MCF 10A (cell line): ENCODE data around the gene ARPC1B. TPM values are rescaled to one million over a fixed set of nuclear protein-coding genes. Genes with fewer than 3 reads are reported as not detected.
A peak's percentile ranks its signal among the peaks of the same experiment; 100 is the strongest.
"Not testable (repeated sequence)": the region's sequence is repeated elsewhere in the genome, so short reads cannot be mapped to it uniquely, and the experiment has no call there.

Experiments
- BruUV-seq: library from RNA; stranded (reverse); fragments of 400-500 nt; replicated peaks from 2 replicates; lab custom pipeline; 2021; lab: Mats Ljungman, UMichigan
- CTCF ChIA-PET: fragments of 300-600 bp; sonication (Branson Sonifier 250); formaldehyde crosslinking; extraction: SDS; loops from one replicate; lab custom pipeline; 2021; ENCODE audit warnings: antibody characterized with exemption, inconsistent platforms; lab: Yijun Ruan, JAX
- POLR2A ChIA-PET: fragments of 300-600, 350-650 bp; sonication (Branson Sonifier 250); formaldehyde crosslinking; extraction: SDS; loops from one replicate; lab custom pipeline; 2020; ENCODE audit warnings: antibody characterized with exemption, inconsistent platforms; lab: Yijun Ruan, JAX
- DNase-seq: peaks from one replicate; pipeline ENCODE4 v3.0.0-alpha.2; 2018; ENCODE audit not compliant: unreplicated experiment
- H3K27ac Mint-ChIP-seq: one replicate; pipeline ENCODE4 v1.8.0; 2022; ENCODE audit warnings: mild to moderate bottlenecking, low read depth, mixed read lengths; ENCODE audit not compliant: unreplicated experiment
- H3K27me3 Mint-ChIP-seq: one replicate; pipeline ENCODE4 v1.8.0; 2022; ENCODE audit warnings: mixed read lengths; ENCODE audit not compliant: insufficient read depth, unreplicated experiment
- H3K36me3 Mint-ChIP-seq: one replicate; pipeline ENCODE4 v1.8.0; 2022; ENCODE audit warnings: mild to moderate bottlenecking, moderate library complexity, mixed read lengths; ENCODE audit not compliant: insufficient read depth, unreplicated experiment
- H3K4me1 Mint-ChIP-seq: one replicate; pipeline ENCODE4 v1.8.0; 2022; ENCODE audit warnings: mixed read lengths; ENCODE audit not compliant: insufficient read depth, unreplicated experiment
- H3K4me3 Mint-ChIP-seq: one replicate; pipeline ENCODE4 v1.8.0; 2022; ENCODE audit warnings: mild to moderate bottlenecking, moderate library complexity, mixed read lengths; ENCODE audit not compliant: unreplicated experiment
- H3K9me3 Mint-ChIP-seq: one replicate; pipeline ENCODE4 v1.8.0; 2022; ENCODE audit warnings: mixed read lengths; ENCODE audit not compliant: unreplicated experiment
- CTCF ChIP-seq: fragments of 200-600 bp; IDR thresholded peaks from one replicate; pipeline ENCODE4 v1.8.0; 2022; ENCODE audit warnings: antibody characterized with exemption, mild to moderate bottlenecking; ENCODE audit not compliant: unreplicated experiment
- intact Hi-C: fragments of 100-400 bp; cut with micrococcal nuclease; formaldehyde crosslinking; loops from 2 replicates; pipeline ENCODE4 v1.14.1; 2022
- total RNA-seq: library from RNA; stranded (reverse); gene quantifications from 2 replicates; pipeline ENCODE4 v1.2.3, GENCODE V29; 2022

Gene ARPC1B
- total RNA-seq, 1 experiment from 2014 or later = 174 TPM

GRCh38 chr7:99379043-99379577, 4.6 kb downstream of the ARPC1B start:
- Mint-ChIP-seq H3K27ac (peak overlapping the region; percentile 79), H3K9me3 (no peaks in the 10 kb centered on the region), H3K36me3 (peaks cover 36% of the 10 kb centered on the region), H3K4me1 (peaks cover 18% of the 10 kb centered on the region), H3K4me3 (peak overlapping the region; percentile 55), H3K27me3 (no peaks in the 10 kb centered on the region)
- no TSS peak for BruUV-seq
- no peak for TF ChIP-seq CTCF
- ChIA-PET CTCF (interaction anchor here (1.1 kb wide), 1 partner anchor 35 kb away, joined by 4 read pairs; no protein-coding TSS in a partner anchor), POLR2A (interaction anchor here (0.6 to 2.9 kb wide), 8 partner anchors 11 to 380 kb away, joined by 3 to 36 read pairs (median 3); partner anchors contain the start of genes BUD31 and PDAP1)
- DNase-seq = peak; percentile 92
- intact Hi-C loops = loop anchor here (2.0 kb wide), 1 partner anchor 30 kb away; the partner anchor contains the start of genes BUD31 and PDAP1

- POLR2A ChIA-PET = interaction anchor here (0.6 to 2.9 kb wide), 7 partner anchors 10 to 50 kb away, joined by 3 to 36 read pairs (median 3); partner anchors contain the start of genes BUD31 and PDAP1
Observed at GRCh38 chr7:99379693-99380031, 5.1 kb downstream of the ARPC1B start.

GRCh38 chr7:99380032-99380822, 5.7 kb downstream of the ARPC1B start:
- CTCF ChIA-PET = interaction anchor here (0.6 to 1.1 kb wide), 3 partner anchors 10 to 44 kb away, joined by 3 to 4 read pairs (median 3); no protein-coding TSS in a partner anchor
- peak; percentile 52 for DNase-seq
- Mint-ChIP-seq H3K4me3 (peak overlapping the region; percentile 55), H3K27ac (peak overlapping the region; percentile 79), H3K9me3 (no peaks in the 10 kb centered on the region), H3K27me3 (no peaks in the 10 kb centered on the region), H3K4me1 (peaks cover 18% of the 10 kb centered on the region), H3K36me3 (peaks cover 36% of the 10 kb centered on the region)
- no peak for TF ChIP-seq CTCF
- POLR2A ChIA-PET = interaction anchor here (0.9 to 2.9 kb wide), 3 partner anchors 10 to 28 kb away, joined by 3 to 36 read pairs (median 6); partner anchors contain the start of genes BUD31 and PDAP1
- BruUV-seq = no TSS peak
- intact Hi-C loops = no loop called here

More at GRCh38 chr7:99379693-99380031, 5.1 kb downstream of the ARPC1B start:
- H3K27me3 Mint-ChIP-seq, H3K9me3 Mint-ChIP-seq, DNase-seq: not testable (repeated sequence)
- peaks cover 36% of the 10 kb centered on the region for H3K36me3 Mint-ChIP-seq
- H3K27ac Mint-ChIP-seq = peak overlapping the region; percentile 79
- peak overlapping the region; percentile 55 for H3K4me3 Mint-ChIP-seq
- BruUV-seq = TSS peak; percentile 4
- CTCF ChIA-PET = interaction anchor here (1.1 kb wide), 1 partner anchor 34 kb away, joined by 4 read pairs; no protein-coding TSS in a partner anchor
- H3K4me1 Mint-ChIP-seq = peaks cover 18% of the 10 kb centered on the region
- intact Hi-C loops = loop anchor here (2.0 kb wide), 1 partner anchor 29 kb away; the partner anchor contains the start of genes BUD31 and PDAP1

- peaks cover 43% of the 10 kb centered on the region for H3K36me3 Mint-ChIP-seq
- CTCF ChIA-PET = interaction anchor here (0.6 to 1.1 kb wide), 2 partner anchors 9 to 45 kb away, joined by 3 read pairs; no protein-coding TSS in a partner anchor
- no peaks in the 10 kb centered on the region for H3K27me3 Mint-ChIP-seq
- no peak for TF ChIP-seq CTCF
- POLR2A ChIA-PET = interaction anchor here (2.9 kb wide), 1 partner anchor 27 kb away, joined by 36 read pairs; the partner anchor contains the start of genes BUD31 and PDAP1
- no peaks in the 10 kb centered on the region for H3K9me3 Mint-ChIP-seq
- no peak for DNase-seq
- intact Hi-C loops = no loop called here
- H3K4me1 Mint-ChIP-seq = peaks cover 18% of the 10 kb centered on the region
- no TSS peak for BruUV-seq
- H3K4me3 Mint-ChIP-seq = no peak overlapping the region
- no peak overlapping the region for H3K27ac Mint-ChIP-seq
Observed at GRCh38 chr7:99380823-99381663, 6.5 kb downstream of the ARPC1B start.
